K562 (cell line): ENCODE data around the gene LRRC41. TPM values are rescaled to one million over a fixed set of nuclear protein-coding genes. Genes with fewer than 3 reads are reported as not detected.

ENCODE experiments used
- ELF2 ChIP-seq: fragments of 250-450 bp; sonication (Bioruptor Pico); IDR thresholded peaks from 2 replicates; pipeline ENCODE4 v1.5.0; 2021; ENCODE audit warnings: mild to moderate bottlenecking
- L3MBTL2 ChIP-seq: fragments of 450-650 bp; IDR thresholded peaks from 2 replicates; pipeline ENCODE4 v1.6.1; 2016; ENCODE audit warnings: mild to moderate bottlenecking, moderate library complexity
- PHF20 ChIP-seq: fragments of 450-650 bp; IDR thresholded peaks from 2 replicates; pipeline ENCODE4 v1.6.1; 2018; ENCODE audit not compliant: partially characterized antibody
- RAD21 ChIP-seq, 2 experiments: fragments of 250-450 bp in 1 of 2; fragments of 450-650 bp in 1 of 2; sonication (Bioruptor Pico) in 1 of 2; formaldehyde crosslinking in 1 of 2; IDR thresholded peaks in 1 of 2; conservative IDR thresholded peaks in 1 of 2; 2 replicates each; pipeline versions ENCODE4 v1.4.0 to v1.8.0; 2020 to 2022; ENCODE audit warnings: mild to moderate bottlenecking in 2 of 2, moderate library complexity in 1 of 2
- ZBTB11 ChIP-seq, 3 experiments: fragments of 200-800 bp in 1 of 3; fragments of 250-450 bp in 1 of 3; fragments of 450-650 bp in 1 of 3; sonication (Bioruptor Pico) in 1 of 3; sonication (Bioruptor generic) in 1 of 3; formaldehyde crosslinking in 1 of 3; IDR thresholded peaks; 2 replicates each; pipeline versions ENCODE4 v1.6.1 to v1.8.0; 2016 to 2022; ENCODE audit warnings: mild to moderate bottlenecking in 2 of 3, missing genetic modification characterization in 2 of 3, missing compliant biosample characterization in 1 of 3, moderate library complexity in 1 of 3
- ZNF592 ChIP-seq: fragments of 450-650 bp; IDR thresholded peaks from 2 replicates; pipeline ENCODE4 v1.6.1; 2017; ENCODE audit warnings: antibody characterized with exemption, mild to moderate bottlenecking
- polyA plus RNA-seq, 8 experiments: library from polyadenylated mRNA; depleted of rRNA in 4 of 8; stranded (reverse) in 5 of 8; unstranded in 3 of 8; fragments of >200 nt; fragmentation: Nextera tagmentation in 2 of 8; fragmentation: Illumina TruSeq in 1 of 8; extraction: Ambion mirVana in 2 of 8; extraction: Trizol in 1 of 8; gene quantifications; 2 replicates each; pipeline versions ENCODE4 v1.2.1 to v1.2.3, GENCODE V29; 2011 to 2014; ENCODE audit warnings: inconsistent platforms in 1 of 8, missing spikeins in 1 of 8
- total RNA-seq, 7 experiments: library from RNA; depleted of rRNA in 6 of 7; stranded (reverse); fragments of >200 nt in 6 of 7; fragmentation: Illumina TruSeq in 2 of 7; extraction: Trizol in 2 of 7; gene quantifications; 2 replicates each; pipeline versions ENCODE4 v1.2.1 to v1.2.3, GENCODE V29; 2011 to 2021; ENCODE audit warnings: low replicate concordance in 1 of 7
- TF ChIP-seq, protein P1 (sequence below): fragments of 200-800 bp; sonication (Bioruptor generic); IDR thresholded peaks from 2 replicates; pipeline ENCODE4 v1.6.1; 2016; ENCODE audit warnings: missing genetic modification characterization, missing compliant biosample characterization
- TF ChIP-seq, protein P2 (sequence below): sonication (generic); formaldehyde crosslinking; IDR thresholded peaks from 2 replicates; pipeline ENCODE4 v1.8.0; 2022; ENCODE audit warnings: mild to moderate bottlenecking, low read depth, missing genetic modification reagents

The LRRC41 gene
- total and polyA plus RNA-seq, 9 of the 15 experiments (the other 6 are each of a cell fraction or from before 2014, with no cell fraction given): 10.5 to 64.7 (median 44.2) TPM

GRCh38 chr1:46301808-46302640, 1.4 kb downstream of the LRRC41 start (continued):
- TF ChIP-seq, protein P1, sequence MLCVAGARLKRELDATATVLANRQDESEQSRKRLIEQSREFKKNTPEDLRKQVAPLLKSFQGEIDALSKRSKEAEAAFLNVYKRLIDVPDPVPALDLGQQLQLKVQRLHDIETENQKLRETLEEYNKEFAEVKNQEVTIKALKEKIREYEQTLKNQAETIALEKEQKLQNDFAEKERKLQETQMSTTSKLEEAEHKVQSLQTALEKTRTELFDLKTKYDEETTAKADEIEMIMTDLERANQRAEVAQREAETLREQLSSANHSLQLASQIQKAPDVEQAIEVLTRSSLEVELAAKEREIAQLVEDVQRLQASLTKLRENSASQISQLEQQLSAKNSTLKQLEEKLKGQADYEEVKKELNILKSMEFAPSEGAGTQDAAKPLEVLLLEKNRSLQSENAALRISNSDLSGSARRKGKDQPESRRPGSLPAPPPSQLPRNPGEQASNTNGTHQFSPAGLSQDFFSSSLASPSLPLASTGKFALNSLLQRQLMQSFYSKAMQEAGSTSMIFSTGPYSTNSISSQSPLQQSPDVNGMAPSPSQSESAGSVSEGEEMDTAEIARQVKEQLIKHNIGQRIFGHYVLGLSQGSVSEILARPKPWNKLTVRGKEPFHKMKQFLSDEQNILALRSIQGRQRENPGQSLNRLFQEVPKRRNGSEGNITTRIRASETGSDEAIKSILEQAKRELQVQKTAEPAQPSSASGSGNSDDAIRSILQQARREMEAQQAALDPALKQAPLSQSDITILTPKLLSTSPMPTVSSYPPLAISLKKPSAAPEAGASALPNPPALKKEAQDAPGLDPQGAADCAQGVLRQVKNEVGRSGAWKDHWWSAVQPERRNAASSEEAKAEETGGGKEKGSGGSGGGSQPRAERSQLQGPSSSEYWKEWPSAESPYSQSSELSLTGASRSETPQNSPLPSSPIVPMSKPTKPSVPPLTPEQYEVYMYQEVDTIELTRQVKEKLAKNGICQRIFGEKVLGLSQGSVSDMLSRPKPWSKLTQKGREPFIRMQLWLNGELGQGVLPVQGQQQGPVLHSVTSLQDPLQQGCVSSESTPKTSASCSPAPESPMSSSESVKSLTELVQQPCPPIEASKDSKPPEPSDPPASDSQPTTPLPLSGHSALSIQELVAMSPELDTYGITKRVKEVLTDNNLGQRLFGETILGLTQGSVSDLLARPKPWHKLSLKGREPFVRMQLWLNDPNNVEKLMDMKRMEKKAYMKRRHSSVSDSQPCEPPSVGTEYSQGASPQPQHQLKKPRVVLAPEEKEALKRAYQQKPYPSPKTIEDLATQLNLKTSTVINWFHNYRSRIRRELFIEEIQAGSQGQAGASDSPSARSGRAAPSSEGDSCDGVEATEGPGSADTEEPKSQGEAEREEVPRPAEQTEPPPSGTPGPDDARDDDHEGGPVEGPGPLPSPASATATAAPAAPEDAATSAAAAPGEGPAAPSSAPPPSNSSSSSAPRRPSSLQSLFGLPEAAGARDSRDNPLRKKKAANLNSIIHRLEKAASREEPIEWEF (CRISPR knock-in tag): no peak
- TF ChIP-seq L3MBTL2 (peak; percentile 83), ELF2 (CRISPR knock-in tag) (peak; percentile 38; the same call in 1 of the 2 replicates), ZNF592 (peak; percentile 50; the same call in 1 of the 2 replicates), RAD21 (CRISPR knock-in tag; conservative IDR thresholded peaks at IDR 0.05 in 1 of 2, IDR thresholded peaks at IDR 0.05 in 1 of 2) (peak; percentile 30 to 45), ZBTB11 (CRISPR knock-in tag; IDR thresholded peaks at IDR 0.05) (0 out of 6 replicates have a peak, but pooled peaks of 1 of the 3 experiments have one; percentile 64), PHF20 (peak; percentile 41)
- TF ChIP-seq, protein P2, sequence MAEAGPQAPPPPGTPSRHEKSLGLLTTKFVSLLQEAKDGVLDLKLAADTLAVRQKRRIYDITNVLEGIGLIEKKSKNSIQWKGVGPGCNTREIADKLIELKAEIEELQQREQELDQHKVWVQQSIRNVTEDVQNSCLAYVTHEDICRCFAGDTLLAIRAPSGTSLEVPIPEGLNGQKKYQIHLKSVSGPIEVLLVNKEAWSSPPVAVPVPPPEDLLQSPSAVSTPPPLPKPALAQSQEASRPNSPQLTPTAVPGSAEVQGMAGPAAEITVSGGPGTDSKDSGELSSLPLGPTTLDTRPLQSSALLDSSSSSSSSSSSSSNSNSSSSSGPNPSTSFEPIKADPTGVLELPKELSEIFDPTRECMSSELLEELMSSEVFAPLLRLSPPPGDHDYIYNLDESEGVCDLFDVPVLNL (CRISPR knock-in tag): peak; percentile 76; the same call in 1 of the 2 replicates
